Measurements from ENCODE around the gene DDX1. TPM values are rescaled to one million over a fixed set of nuclear protein-coding genes. Genes with fewer than 3 reads are reported as not detected.

The DDX1 gene
- total and polyA plus RNA-seq, 9 of the 15 experiments (the other 6 are each of a cell fraction or from before 2014, with no cell fraction given): 116 to 277 (median 232) TPM

DNA sequence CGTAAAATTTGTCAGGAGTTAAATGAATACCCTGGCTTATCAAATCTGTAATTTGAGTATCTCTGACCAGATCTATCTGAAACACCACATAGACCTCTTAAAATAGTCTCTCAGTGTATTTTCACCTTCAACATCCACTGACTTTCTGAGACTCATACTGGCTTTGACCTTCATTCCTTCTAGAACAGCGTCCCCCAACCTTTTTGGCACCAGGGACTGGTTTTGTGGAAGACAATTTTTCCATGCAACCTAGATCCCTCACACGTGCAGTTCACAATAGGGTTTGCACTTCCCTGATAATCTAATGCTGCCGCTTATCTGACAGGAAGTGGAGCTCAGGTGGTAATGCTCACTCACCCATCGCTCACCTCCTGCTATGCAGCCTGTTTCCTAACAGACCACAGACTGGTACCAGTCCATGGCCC is 33.8 kb upstream of the DDX1 start (continued):
- TF ChIP-seq DACH1 (IDR thresholded peaks at IDR 0.05; ENCODE audit: partially characterized antibody) (no peak), ZNF785 (CRISPR knock-in tag; IDR thresholded peaks at IDR 0.05) (no peak), PHTF2 (CRISPR knock-in tag; IDR thresholded peaks at IDR 0.05) (no peak), CC2D1A (IDR thresholded peaks at IDR 0.05) (no peak), FOSL1 (tag; conservative IDR thresholded peaks at IDR 0.05) (peak; percentile 38; the same call in 1 of the 2 replicates), ELF2 (CRISPR knock-in tag; IDR thresholded peaks at IDR 0.05) (no peak), TEAD4 (IDR thresholded peaks at IDR 0.05; ENCODE audit: low read length) (peak; percentile 95), TEAD4 (CRISPR knock-in tag; IDR thresholded peaks at IDR 0.05; ENCODE audit: borderline replicate concordance) (no peak), NFYB (IDR thresholded peaks at IDR 0.05; ENCODE audit: extremely low read depth, insufficient read length) (no peak), PRPF4 (IDR thresholded peaks at IDR 0.05; ENCODE audit: insufficient read depth, low read depth, low read length, poor library complexity, severe bottlenecking) (no peak), PHF8 (IDR thresholded peaks at IDR 0.05; ENCODE audit: borderline replicate concordance, low read length) (no peak), ZFP36 (IDR thresholded peaks at IDR 0.05; ENCODE audit: low read depth, low read length, partially characterized antibody) (no peak), CEBPB (tag; IDR thresholded peaks at IDR 0.05) (no peak), RUNX1 (IDR thresholded peaks at IDR 0.05; ENCODE audit: low read depth) (no peak), RHOXF2B (CRISPR knock-in tag; conservative IDR thresholded peaks at IDR 0.05) (no peak), ZNF77 (CRISPR knock-in tag; IDR thresholded peaks at IDR 0.05) (no peak), MEF2D (tag; conservative IDR thresholded peaks at IDR 0.05; ENCODE audit: low read depth) (no peak), ZNF12 (CRISPR knock-in tag; IDR thresholded peaks at IDR 0.05) (no peak), POLR2A (conservative IDR thresholded peaks at IDR 0.05) (no peak), CREBBP (IDR thresholded peaks at IDR 0.05; ENCODE audit: low read depth, low read length) (no peak)
- TF ChIP-seq, protein P1, sequence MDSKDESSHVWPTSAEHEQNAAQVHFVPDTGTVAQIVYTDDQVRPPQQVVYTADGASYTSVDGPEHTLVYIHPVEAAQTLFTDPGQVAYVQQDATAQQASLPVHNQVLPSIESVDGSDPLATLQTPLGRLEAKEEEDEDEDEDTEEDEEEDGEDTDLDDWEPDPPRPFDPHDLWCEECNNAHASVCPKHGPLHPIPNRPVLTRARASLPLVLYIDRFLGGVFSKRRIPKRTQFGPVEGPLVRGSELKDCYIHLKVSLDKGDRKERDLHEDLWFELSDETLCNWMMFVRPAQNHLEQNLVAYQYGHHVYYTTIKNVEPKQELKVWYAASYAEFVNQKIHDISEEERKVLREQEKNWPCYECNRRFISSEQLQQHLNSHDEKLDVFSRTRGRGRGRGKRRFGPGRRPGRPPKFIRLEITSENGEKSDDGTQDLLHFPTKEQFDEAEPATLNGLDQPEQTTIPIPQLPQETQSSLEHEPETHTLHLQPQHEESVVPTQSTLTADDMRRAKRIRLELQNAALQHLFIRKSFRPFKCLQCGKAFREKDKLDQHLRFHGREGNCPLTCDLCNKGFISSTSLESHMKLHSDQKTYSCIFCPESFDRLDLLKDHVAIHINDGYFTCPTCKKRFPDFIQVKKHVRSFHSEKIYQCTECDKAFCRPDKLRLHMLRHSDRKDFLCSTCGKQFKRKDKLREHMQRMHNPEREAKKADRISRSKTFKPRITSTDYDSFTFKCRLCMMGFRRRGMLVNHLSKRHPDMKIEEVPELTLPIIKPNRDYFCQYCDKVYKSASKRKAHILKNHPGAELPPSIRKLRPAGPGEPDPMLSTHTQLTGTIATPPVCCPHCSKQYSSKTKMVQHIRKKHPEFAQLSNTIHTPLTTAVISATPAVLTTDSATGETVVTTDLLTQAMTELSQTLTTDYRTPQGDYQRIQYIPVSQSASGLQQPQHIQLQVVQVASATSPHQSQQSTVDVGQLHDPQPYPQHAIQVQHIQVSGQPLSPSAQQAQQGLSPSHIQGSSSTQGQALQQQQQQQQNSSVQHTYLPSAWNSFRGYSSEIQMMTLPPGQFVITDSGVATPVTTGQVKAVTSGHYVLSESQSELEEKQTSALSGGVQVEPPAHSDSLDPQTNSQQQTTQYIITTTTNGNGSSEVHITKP (IDR thresholded peaks at IDR 0.05; ENCODE audit: partially characterized antibody): no peak
- TF ChIP-seq, protein P2, sequence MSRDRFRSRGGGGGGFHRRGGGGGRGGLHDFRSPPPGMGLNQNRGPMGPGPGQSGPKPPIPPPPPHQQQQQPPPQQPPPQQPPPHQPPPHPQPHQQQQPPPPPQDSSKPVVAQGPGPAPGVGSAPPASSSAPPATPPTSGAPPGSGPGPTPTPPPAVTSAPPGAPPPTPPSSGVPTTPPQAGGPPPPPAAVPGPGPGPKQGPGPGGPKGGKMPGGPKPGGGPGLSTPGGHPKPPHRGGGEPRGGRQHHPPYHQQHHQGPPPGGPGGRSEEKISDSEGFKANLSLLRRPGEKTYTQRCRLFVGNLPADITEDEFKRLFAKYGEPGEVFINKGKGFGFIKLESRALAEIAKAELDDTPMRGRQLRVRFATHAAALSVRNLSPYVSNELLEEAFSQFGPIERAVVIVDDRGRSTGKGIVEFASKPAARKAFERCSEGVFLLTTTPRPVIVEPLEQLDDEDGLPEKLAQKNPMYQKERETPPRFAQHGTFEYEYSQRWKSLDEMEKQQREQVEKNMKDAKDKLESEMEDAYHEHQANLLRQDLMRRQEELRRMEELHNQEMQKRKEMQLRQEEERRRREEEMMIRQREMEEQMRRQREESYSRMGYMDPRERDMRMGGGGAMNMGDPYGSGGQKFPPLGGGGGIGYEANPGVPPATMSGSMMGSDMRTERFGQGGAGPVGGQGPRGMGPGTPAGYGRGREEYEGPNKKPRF (IDR thresholded peaks at IDR 0.05; ENCODE audit: low read depth, low read length): no peak

All from K562 (cell line).